SKM-1 (cell line): ENCODE data around the gene TMEM205.
"Not testable (repeated sequence)": the region's sequence is repeated elsewhere in the genome, so short reads cannot be mapped to it uniquely, and the experiment has no call there.

ENCODE experiments used
- DNase-seq: peaks from one replicate; lab custom pipeline; 2025; ENCODE audit not compliant: unreplicated experiment; lab: John Stamatoyannopoulos, UW

The TMEM205 gene

GRCh38 chr19:11346104-11346940 is at the start of gene TMEM205, which contains the start of gene CCDC159:
TMEM205 (minus strand) TSS chr19:11346268; CDS start chr19:11345619, 649 bp downstream.
CCDC159 (plus strand) TSS chr19:11346519; CDS start chr19:11346607, 88 bp downstream.
- DNase-seq: peak; percentile 95

- DNase-seq: no peak
Measured at GRCh38 chr19:11390933-11391680, 45.0 kb upstream of the TMEM205 start.

GRCh38 chr19:11390359-11390758 is 44.3 kb upstream of the TMEM205 start:
- no peak for DNase-seq

GRCh38 chr19:11387162-11388034 is 41.3 kb upstream of the TMEM205 start:
- no peak for DNase-seq

GRCh38 chr19:11384778-11385129 is 38.7 kb upstream of the TMEM205 start:
- DNase-seq: no peak

- DNase-seq: no peak
Measured at GRCh38 chr19:11383706-11384048, 37.6 kb upstream of the TMEM205 start.

GRCh38 chr19:11382898-11383705 is 37.0 kb upstream of the TMEM205 start:
- DNase-seq: no peak

GRCh38 chr19:11380653-11381537 is 34.8 kb upstream of the TMEM205 start:
- DNase-seq: peak; percentile 91

GRCh38 chr19:11379857-11380350 is 33.8 kb upstream of the TMEM205 start:
- DNase-seq: no peak

GRCh38 chr19:11379269-11379845 is 33.3 kb upstream of the TMEM205 start:
- not testable (repeated sequence) for DNase-seq

GRCh38 chr19:11378319-11379189 is 32.5 kb upstream of the TMEM205 start:
- no peak for DNase-seq

GRCh38 chr19:11377756-11378155 is 31.7 kb upstream of the TMEM205 start:
- no peak for DNase-seq

GRCh38 chr19:11377237-11377636 is 31.2 kb upstream of the TMEM205 start:
- no peak for DNase-seq

GRCh38 chr19:11375143-11375948 is 29.3 kb upstream of the TMEM205 start:
- no peak for DNase-seq

- DNase-seq: peak; percentile 100
Measured at GRCh38 chr19:11374433-11375142, 28.5 kb upstream of the TMEM205 start, which contains the start of gene SWSAP1. SWSAP1 (plus strand) TSS chr19:11374666; CDS start chr19:11374681, 15 bp downstream.

- no peak for DNase-seq
Measured at GRCh38 chr19:11373885-11374432, 27.9 kb upstream of the TMEM205 start.
